Measurements from ENCODE around the gene DACT2. TPM values are rescaled to one million over a fixed set of nuclear protein-coding genes. Genes with fewer than 3 reads are reported as not detected.

The DACT2 gene
- total and polyA plus RNA-seq, 8 donors = 0.87 to 6.5 (median 3.1) TPM

DNA sequence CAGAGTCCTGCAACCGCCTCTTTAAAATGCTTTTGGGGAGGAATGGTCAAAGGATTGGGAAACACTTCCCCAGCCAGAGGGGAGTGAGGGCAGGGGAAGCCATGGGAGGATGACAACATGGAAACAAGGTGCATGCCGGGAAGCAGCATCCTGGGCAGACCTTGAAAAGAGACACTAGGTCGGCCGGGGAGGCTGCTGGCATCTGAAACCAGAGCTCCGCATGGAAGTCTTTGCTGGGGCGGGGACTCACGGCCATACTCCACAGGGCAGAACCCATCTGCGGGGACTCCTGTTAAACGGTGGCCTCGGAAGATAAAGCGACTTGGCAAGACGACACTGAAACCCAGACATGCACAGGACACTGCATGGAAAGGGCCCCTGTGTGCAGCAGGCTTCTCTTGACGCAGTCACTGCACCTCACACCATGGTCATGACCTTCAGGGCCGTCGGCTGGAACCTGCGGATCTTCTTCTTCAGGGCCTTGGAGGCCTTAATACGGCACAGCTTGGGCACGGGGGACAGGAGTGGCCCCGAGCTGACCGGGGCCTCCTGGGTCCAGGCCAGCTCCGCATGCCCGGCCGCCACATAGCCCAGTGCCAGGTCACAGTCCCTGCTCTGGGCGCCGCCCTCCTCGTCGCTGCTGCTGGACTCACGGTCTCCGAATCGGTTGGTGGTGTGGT, 12.4 kb downstream of the DACT2 start:
- DNase-seq = no peak

GRCh38 chr6:168305863-168306262, 13.7 kb downstream of the DACT2 start:
- Histone ChIP-seq H3K4me1 (peaks cover 0 to 4% (median 3%) of the 10 kb centered on the region in 3 donors), H3K36me3 (peaks cover 0 to 4% (median 0%) of the 10 kb centered on the region in 3 donors), H3K27me3 (no peaks in the 10 kb centered on the region), H3K4me3 (no peak overlapping the region), H3K9me3 (no peaks in the 10 kb centered on the region), H3K27ac (no peak overlapping the region)
- no peak for DNase-seq
- no peak for FAIRE-seq
- WGBS, 2 donors = 82 to 84% methylated on average over 9 of the region's 9 CpGs
- no peak for ATAC-seq
- TF ChIP-seq, protein P1, sequence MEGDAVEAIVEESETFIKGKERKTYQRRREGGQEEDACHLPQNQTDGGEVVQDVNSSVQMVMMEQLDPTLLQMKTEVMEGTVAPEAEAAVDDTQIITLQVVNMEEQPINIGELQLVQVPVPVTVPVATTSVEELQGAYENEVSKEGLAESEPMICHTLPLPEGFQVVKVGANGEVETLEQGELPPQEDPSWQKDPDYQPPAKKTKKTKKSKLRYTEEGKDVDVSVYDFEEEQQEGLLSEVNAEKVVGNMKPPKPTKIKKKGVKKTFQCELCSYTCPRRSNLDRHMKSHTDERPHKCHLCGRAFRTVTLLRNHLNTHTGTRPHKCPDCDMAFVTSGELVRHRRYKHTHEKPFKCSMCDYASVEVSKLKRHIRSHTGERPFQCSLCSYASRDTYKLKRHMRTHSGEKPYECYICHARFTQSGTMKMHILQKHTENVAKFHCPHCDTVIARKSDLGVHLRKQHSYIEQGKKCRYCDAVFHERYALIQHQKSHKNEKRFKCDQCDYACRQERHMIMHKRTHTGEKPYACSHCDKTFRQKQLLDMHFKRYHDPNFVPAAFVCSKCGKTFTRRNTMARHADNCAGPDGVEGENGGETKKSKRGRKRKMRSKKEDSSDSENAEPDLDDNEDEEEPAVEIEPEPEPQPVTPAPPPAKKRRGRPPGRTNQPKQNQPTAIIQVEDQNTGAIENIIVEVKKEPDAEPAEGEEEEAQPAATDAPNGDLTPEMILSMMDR (IDR thresholded peaks at IDR 0.05) = no peak
- intact Hi-C loops (cut with DNase I) = no loop called here

More for the DNA sequence above, 12.4 kb downstream of the DACT2 start:
- WGBS, 2 donors = 89 to 95% methylated on average over 30 of the region's 30 CpGs
- TF ChIP-seq, protein P1 (IDR thresholded peaks at IDR 0.05) = no peak
- Histone ChIP-seq H3K4me1 (peaks cover 0 to 4% (median 2%) of the 10 kb centered on the region in 3 donors), H3K36me3 (peaks cover 0 to 4% (median 0%) of the 10 kb centered on the region in 3 donors), H3K27ac (no peak overlapping the region), H3K4me3 (no peak overlapping the region), H3K9me3 (no peaks in the 10 kb centered on the region), H3K27me3 (no peaks in the 10 kb centered on the region)
- intact Hi-C loops (cut with DNase I) = no loop called here
- ATAC-seq = no peak
- FAIRE-seq = no peak

- no peak overlapping the region for H3K4me3 ChIP-seq
- no peak overlapping the region for H3K27ac ChIP-seq
- H3K36me3 ChIP-seq = peaks cover 0 to 4% (median 0%) of the 10 kb centered on the region in 3 donors
- no peaks in the 10 kb centered on the region for H3K9me3 ChIP-seq
- no peak for ATAC-seq
- H3K4me1 ChIP-seq = peaks cover 0 to 4% (median 3%) of the 10 kb centered on the region in 3 donors
- TF ChIP-seq, protein P1 (IDR thresholded peaks at IDR 0.05) = no peak
- WGBS, 2 donors = 83 to 85% methylated on average over 20 of the region's 20 CpGs
- no peak for FAIRE-seq
- no peak for DNase-seq
- intact Hi-C loops (cut with DNase I) = no loop called here
- no peaks in the 10 kb centered on the region for H3K27me3 ChIP-seq
These were observed 14.4 kb downstream of the DACT2 start for GRCh38 chr6:168305096-168305749.

GRCh38 chr6:168304752-168305015, 14.9 kb downstream of the DACT2 start:
- H3K4me3 ChIP-seq = no peak overlapping the region
- H3K4me1 ChIP-seq = peaks cover 0 to 4% (median 3%) of the 10 kb centered on the region in 3 donors
- peaks cover 0 to 3% (median 0%) of the 10 kb centered on the region in 3 donors for H3K36me3 ChIP-seq
- WGBS, 2 donors = 86 to 92% methylated on average over 7 of the region's 7 CpGs
- ATAC-seq (no peak), DNase-seq (no peak), FAIRE-seq (no peak)
- no peaks in the 10 kb centered on the region for H3K9me3 ChIP-seq
- TF ChIP-seq, protein P1 (IDR thresholded peaks at IDR 0.05) = no peak
- H3K27me3 ChIP-seq = no peaks in the 10 kb centered on the region
- intact Hi-C loops (cut with DNase I) = no loop called here
- no peak overlapping the region for H3K27ac ChIP-seq
